Lower leg skin (tissue), 4 donors: Measurements from ENCODE around the gene CEACAM21. TPM values are rescaled to one million over a fixed set of nuclear protein-coding genes. Genes with fewer than 3 reads are reported as not detected.

Source experiments
- DNase-seq, 2 donors: peaks; one replicate each; pipeline ENCODE4 v3.0.0-alpha.2; 2019; ENCODE audit warnings: low spot score in 2 of 2
- H3K4me3 ChIP-seq: fragments of 200-600 bp; sonication (generic); 2 replicates; pipeline ENCODE4 v1.5.1; 2017; ENCODE audit warnings: mild to moderate bottlenecking, low read depth; ENCODE audit not compliant: poor library complexity, severe bottlenecking
- POLR2A ChIP-seq, 2 donors: fragments of 450-650 bp; IDR thresholded peaks; one replicate each; pipeline ENCODE4 v1.6.1; 2016 to 2017; ENCODE audit warnings: antibody characterized with exemption in 2 of 2, mild to moderate bottlenecking in 1 of 2, moderate library complexity in 1 of 2
- WGBS, 2 donors: methylation state at CpG; one replicate each; pipeline ENCODE4 v1.1.5; 2018; 5-methylcytosine and 5-hydroxymethylcytosine counted together
- intact Hi-C: fragments of 100-400 bp; cut with DNase I; formaldehyde crosslinking; loops from one replicate; pipeline ENCODE4 v1.15.0; 2023; ENCODE audit warnings: low total_unique reads
- total RNA-seq, 4 donors: library from RNA; depleted of rRNA; stranded (reverse); fragments of >200 nt; gene quantifications; one replicate each; pipeline ENCODE4 v1.1.0, GENCODE V29; 2016
- TF ChIP-seq, protein P1 (sequence below), 3 donors: fragments of 450-650 bp; IDR thresholded peaks; one replicate each; pipeline ENCODE4 v1.5.1; 2016; ENCODE audit warnings: antibody characterized with exemption in 3 of 3, mild to moderate bottlenecking in 3 of 3, moderate library complexity in 2 of 3

The CEACAM21 gene
- total RNA-seq, 4 donors from 2014 or later = 0.75 TPM; not detected in 3

GRCh38 chr19:41537789-41538188, 38.2 kb upstream of the CEACAM21 start:
- intact Hi-C loops = no loop called here
- no peak overlapping the region for H3K4me3 ChIP-seq
- 33 to 56% methylated on average over 1 of the region's 1 CpG for WGBS, 2 donors
- no peak for DNase-seq
- TF ChIP-seq, protein P1, sequence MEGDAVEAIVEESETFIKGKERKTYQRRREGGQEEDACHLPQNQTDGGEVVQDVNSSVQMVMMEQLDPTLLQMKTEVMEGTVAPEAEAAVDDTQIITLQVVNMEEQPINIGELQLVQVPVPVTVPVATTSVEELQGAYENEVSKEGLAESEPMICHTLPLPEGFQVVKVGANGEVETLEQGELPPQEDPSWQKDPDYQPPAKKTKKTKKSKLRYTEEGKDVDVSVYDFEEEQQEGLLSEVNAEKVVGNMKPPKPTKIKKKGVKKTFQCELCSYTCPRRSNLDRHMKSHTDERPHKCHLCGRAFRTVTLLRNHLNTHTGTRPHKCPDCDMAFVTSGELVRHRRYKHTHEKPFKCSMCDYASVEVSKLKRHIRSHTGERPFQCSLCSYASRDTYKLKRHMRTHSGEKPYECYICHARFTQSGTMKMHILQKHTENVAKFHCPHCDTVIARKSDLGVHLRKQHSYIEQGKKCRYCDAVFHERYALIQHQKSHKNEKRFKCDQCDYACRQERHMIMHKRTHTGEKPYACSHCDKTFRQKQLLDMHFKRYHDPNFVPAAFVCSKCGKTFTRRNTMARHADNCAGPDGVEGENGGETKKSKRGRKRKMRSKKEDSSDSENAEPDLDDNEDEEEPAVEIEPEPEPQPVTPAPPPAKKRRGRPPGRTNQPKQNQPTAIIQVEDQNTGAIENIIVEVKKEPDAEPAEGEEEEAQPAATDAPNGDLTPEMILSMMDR (IDR thresholded peaks at IDR 0.05) = no peak

DNA sequence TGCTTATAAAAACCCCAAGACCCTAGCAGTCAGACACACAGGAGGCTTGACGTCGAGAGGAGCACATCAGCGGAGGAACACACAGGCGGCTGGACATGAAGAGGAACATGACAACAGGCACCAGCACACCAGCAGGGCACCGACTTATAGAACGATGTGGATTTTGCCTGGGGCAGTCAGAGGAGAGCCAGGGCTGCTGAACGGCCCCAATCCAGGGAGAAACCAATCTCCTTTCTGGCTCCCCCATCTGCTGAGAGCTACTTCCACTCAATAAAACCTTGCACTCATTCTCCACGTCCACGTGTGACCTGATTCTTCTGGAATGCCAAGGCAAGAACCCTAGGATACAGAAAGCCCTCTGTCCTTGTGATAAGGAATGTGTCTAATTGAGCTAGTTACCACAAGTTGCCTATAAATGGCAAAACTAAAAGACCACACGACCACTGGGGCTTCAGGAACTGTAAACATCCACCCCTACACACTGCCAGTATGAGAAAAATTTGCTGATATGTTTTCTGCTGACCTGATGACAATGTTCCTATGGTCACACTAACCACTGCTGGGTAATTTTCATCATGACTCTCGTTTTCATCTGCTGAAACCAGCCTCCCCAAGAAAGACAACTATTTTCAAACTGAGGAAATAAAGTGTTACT, 35.8 kb upstream of the CEACAM21 start:
- H3K4me3 ChIP-seq = no peak overlapping the region
- TF ChIP-seq POLR2A (IDR thresholded peaks at IDR 0.05) = no peak
- 52 to 58% methylated on average over 11 of the region's 11 CpGs for WGBS, 2 donors
- intact Hi-C loops = no loop called here
- DNase-seq = no peak

GRCh38 chr19:41541990-41542584, 33.9 kb upstream of the CEACAM21 start:
- 51% methylated on average over 13 of the region's 13 CpGs for WGBS, 2 donors
- no peak overlapping the region for H3K4me3 ChIP-seq
- peak in 1 of 2 donors; percentile 91 for DNase-seq
- intact Hi-C loops = no loop called here
- TF ChIP-seq, protein P1 (IDR thresholded peaks at IDR 0.05) = no peak
- no peak for TF ChIP-seq POLR2A (IDR thresholded peaks at IDR 0.05)

DNA sequence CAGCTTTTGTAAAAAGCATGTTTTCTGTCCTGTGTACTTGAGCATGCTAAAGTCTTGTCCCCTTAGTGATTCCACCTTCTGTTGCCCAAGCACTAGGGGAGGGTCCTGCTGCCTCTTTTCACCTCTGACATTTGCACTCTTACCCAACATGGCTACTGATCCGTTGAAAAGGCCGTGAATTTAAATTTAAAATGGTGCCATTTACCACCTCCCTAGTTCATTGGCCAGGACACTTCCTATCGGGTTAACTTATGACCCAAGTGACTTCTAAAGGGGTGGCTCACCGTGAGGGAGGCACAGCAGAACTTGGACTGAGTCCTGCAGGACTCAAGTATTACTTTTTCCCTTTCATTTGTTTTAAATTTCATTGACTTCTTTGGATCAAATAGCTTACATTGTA, 33.3 kb upstream of the CEACAM21 start:
- WGBS, 2 donors = 76 to 79% methylated on average over 4 of the region's 4 CpGs
- no peak for DNase-seq
- no peak overlapping the region for H3K4me3 ChIP-seq
- intact Hi-C loops = no loop called here
- TF ChIP-seq POLR2A (IDR thresholded peaks at IDR 0.05) = no peak
- TF ChIP-seq, protein P1 (IDR thresholded peaks at IDR 0.05) = no peak

- WGBS, 2 donors = 73 to 89% methylated on average over 2 of the region's 2 CpGs
- no peak for DNase-seq
- no peak for TF ChIP-seq POLR2A (IDR thresholded peaks at IDR 0.05)
- TF ChIP-seq, protein P1 (IDR thresholded peaks at IDR 0.05) = no peak
- no peak overlapping the region for H3K4me3 ChIP-seq
- intact Hi-C loops = no loop called here
These were observed 32.4 kb upstream of the CEACAM21 start for GRCh38 chr19:41543582-41543981.

DNA sequence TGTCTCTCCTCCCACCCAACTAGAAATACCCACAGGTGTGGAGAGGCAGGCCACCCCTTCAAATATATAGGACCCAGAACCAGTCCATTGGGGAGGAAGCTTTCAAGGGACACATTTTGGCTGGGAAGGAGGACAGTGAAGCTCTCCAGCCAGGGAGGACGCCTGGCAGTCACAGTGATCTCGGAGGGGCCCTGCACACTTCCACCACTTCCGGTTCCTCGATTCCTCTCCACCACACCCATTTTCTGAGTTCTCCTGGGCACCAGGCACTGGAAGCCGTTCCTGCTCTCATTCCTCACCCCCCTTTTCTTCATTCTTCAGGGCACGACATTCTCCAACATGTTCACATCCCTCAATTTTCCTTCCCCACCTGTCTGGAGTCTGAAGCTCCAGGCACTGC, 30.4 kb upstream of the CEACAM21 start:
- WGBS, 2 donors = 38 to 39% methylated on average over 6 of the region's 6 CpGs
- no peak for DNase-seq
- TF ChIP-seq, protein P1 (IDR thresholded peaks at IDR 0.05) = no peak
- no peak for TF ChIP-seq POLR2A (IDR thresholded peaks at IDR 0.05)
- no peak overlapping the region for H3K4me3 ChIP-seq
- intact Hi-C loops = no loop called here
